Fibroblast of mammary gland (primary cell): ENCODE data around the gene IRF4.

Source experiments
- DNase-seq: peaks from one replicate; pipeline ENCODE4 v3.0.0-alpha.2; 2010; ENCODE audit warnings: low read depth
- H3K4me3 ChIP-seq: 2 replicates; pipeline ENCODE4 v1.5.1; 2011; ENCODE audit warnings: low read depth, mild to moderate bottlenecking, low read length, moderate library complexity; ENCODE audit not compliant: control insufficient read depth
- TF ChIP-seq, protein P1 (sequence below): conservative IDR thresholded peaks from 2 replicates; pipeline ENCODE4 v1.5.1; 2011; ENCODE audit warnings: low read depth, low read length, inconsistent platforms; ENCODE audit not compliant: control insufficient read depth, insufficient read depth

IRF4 gene

DNA sequence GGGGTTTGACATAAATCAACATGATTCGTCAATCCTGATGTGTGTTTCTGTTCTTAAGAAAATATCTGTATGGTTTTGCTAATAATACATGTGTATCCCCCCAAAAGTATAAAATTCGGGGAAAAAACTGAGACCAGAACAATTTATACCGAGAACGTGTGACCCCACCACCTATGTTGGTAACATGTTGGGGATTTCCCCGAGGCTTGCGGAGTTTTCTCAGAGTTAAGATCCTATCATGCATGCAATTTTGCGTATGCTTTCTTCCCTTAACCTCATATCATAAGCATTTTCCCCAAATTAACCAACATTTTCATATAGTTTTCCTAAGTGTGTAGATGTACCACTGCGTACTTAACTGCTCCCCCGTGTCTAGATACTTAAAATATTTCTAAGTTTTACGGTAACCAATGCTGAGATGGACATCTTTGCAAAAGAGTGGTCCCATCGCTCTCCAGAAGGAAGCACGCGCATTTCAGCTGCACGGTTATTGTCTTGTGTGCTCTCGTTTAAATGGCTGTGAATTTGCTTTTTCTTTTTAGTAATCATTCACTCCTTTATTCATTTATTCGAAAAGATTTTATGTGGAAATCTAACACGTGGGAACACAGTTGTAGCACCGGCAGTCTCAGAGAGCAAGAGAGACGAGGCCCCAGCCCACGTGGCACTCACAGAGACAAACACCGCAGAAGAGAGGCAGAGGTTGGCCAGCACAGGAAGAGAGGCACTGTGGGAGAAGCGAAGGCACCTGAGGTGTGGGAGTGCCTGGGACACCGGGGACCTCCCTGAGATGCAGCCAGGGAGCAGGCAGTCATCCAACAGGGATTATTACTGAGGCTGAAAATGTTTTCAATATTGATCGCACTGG lies 13.2 kb upstream of the IRF4 start:
- TF ChIP-seq, protein P1, sequence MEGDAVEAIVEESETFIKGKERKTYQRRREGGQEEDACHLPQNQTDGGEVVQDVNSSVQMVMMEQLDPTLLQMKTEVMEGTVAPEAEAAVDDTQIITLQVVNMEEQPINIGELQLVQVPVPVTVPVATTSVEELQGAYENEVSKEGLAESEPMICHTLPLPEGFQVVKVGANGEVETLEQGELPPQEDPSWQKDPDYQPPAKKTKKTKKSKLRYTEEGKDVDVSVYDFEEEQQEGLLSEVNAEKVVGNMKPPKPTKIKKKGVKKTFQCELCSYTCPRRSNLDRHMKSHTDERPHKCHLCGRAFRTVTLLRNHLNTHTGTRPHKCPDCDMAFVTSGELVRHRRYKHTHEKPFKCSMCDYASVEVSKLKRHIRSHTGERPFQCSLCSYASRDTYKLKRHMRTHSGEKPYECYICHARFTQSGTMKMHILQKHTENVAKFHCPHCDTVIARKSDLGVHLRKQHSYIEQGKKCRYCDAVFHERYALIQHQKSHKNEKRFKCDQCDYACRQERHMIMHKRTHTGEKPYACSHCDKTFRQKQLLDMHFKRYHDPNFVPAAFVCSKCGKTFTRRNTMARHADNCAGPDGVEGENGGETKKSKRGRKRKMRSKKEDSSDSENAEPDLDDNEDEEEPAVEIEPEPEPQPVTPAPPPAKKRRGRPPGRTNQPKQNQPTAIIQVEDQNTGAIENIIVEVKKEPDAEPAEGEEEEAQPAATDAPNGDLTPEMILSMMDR = no peak
- DNase-seq = no peak
- H3K4me3 ChIP-seq = no peak overlapping the region

DNA sequence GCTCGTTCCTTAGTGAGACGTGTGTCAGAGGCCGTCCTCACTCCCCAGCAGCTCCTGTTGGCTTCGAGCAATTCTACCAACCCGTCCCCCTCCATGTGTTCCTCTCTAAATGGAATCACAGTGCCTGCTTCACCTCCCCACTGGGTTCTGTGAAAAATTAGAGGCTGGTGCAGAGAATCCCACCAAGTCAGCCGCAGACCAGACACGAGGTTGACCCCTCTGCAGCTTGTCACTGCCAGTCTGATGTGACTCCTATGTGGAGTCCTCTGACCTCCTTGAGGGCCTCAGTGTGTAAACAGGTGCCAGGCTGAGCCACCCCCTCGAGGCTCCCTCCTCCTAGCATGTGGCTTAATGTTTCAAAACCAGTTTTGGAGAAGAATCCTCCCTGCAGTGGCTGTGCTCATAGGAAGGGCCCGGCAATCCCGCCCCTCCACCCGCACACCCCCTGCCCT lies 12.6 kb upstream of the IRF4 start:
- TF ChIP-seq, protein P1 = no peak
- no peak overlapping the region for H3K4me3 ChIP-seq
- no peak for DNase-seq

DNA sequence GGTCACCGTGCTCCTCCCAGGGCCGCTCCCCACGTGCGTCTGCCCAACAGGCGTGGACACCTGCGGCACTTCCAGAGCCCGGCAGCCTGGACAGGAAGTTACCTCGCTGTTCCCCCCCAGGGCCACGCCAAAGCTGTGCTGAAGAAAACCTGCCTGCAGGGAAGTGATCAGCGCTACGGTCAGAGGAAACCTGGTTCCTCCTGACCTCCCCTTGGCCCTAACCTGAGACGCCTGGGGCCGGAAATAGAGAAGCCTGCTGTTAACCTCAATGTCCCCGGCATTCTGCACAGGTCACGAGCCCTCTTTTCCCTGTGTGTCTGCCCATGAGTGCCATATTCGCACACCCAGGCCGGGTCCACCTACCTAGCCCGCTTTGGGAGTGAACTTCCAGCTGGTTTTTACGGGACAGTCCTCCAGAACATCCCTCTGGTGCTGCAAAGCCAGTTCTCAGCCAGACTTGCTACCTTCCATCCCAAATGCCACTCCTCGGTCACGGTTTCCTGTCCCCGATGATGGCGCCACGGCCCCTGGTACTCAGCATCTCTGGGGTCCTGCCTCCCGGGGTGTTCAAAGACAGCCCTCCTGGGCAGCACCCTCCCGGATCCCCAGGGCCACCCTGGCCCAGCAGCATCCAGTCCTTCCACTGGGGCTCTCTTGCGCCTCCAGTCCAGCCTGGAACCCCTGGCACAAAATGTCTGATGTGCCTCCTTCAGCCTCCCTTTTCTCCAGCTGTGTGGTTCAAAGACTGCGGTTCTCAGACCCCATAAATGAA lies 12.0 kb upstream of the IRF4 start:
- no peak for DNase-seq
- TF ChIP-seq, protein P1 = no peak
- no peak overlapping the region for H3K4me3 ChIP-seq

DNA sequence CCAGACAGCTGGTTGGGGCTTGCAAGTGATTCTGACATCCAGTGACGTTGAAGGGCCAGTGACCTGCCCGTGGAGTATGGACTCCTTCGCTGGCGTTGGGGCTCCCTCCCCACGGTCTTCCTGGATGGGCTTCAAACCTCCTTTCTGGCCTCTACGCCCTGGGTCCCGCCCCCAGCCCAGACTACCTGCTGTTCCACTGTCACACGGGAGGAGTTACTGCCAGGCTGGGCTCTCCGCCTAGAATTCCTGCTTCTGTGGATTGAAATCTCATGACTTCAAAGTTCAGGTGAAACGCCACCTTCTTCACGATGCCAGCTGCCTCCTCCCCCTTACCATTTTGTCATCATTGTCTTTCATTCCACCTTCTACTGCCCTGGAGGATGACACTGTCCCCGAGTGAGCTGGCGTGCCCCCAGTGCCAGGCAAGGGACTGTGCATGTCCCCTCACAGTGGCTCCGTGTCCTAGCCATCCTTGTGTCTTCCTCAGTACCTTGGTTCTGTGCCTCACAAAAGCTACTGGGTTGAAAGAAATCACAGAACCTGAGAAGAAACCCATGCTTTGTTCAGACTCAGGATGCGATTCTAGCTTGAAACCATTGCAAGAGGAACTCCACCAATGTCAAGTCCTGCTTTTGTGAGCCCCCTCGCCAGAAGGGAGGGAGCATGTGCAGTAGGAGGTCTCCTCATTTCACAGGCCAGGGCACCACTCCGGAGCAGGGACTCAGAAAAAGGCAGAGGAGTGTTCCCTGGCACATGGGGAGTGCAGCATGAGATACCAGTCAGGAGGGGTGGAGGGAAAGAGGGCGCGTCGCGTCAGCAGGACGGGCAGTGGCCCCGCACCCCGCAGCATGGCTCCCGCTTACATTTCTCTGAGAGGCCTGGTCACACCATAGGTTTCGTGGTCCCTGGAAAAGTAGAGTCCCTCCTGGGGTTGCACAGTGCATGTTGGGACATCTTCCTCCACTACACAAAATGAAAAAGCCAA lies 11.0 kb upstream of the IRF4 start:
- no peak for DNase-seq
- TF ChIP-seq, protein P1 = no peak
- no peak overlapping the region for H3K4me3 ChIP-seq

DNA sequence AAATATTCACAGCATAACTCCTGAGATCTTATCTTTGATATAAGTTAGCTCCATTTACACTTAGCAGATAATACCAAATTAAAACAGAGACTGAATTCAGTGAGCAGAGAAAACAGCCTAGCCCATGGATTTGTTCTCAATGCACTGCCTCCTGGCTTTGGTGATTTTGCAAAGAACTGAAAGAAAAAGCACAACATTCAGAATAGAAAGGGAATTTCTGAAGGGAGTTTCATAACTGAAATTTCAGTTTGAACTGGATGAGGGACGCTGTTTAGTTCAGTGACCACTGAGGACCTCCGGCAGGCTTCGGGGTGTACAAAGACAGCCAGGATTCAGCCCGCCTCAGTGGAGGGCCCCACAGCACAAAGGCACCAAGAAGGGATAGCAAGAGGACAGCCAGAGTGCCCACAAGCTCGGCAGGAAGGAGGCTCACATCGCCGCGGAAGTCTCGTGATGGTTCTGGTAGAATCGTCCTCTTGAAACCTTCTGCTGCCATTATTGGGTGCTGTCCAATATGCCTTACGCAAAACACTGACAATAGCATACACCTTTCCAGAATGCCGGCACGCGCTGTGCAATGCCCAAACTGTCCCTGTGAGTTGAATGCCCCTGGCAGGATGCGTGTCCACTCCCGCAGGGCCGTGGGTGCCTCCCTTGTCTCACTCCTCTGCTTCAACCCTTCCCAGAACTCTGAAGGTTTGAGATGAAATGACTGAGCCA lies 9.7 kb upstream of the IRF4 start:
- H3K4me3 ChIP-seq = no peak overlapping the region
- no peak for DNase-seq
- TF ChIP-seq, protein P1 = no peak
